HPDE6-E6E7 (cell line): ENCODE measurements around the gene UGP2.

ENCODE experiments used
- DNase-seq: peaks from one replicate; pipeline ENCODE4 v3.0.0; 2011; ENCODE audit warnings: missing footprints; ENCODE audit errors: extremely low spot score

Gene UGP2

DNA sequence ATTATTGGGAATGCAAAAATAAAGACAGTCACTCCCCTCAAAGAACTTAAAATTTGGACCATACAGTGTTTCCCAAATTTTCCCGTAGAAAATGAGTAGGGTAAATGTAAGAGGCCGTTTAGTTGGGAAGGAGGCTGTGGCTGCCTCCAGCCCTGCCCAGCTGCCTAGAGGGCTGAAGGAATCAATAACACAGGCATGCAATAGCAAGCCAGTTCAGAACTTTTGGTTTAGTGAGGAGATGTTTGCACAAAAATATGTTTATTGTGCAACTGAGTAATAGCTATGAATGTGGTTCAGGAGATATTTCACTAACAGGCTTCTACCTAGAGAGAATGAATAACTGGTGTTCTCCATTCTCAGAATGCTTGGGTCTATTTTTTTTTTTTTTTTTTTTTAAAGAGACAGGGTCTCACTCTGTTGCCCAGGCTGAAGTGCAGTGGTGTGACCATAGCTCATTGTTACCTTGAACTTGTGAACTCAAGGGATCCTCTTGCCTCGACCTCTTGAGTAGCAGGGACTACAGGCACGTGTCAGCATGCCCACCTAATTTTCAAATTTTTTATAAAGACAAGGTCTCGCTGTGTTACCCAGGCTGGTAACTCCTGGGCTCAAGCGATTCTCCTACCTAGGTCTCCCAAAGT is 23.6 kb downstream of the UGP2 start:
- DNase-seq: no peak

DNA sequence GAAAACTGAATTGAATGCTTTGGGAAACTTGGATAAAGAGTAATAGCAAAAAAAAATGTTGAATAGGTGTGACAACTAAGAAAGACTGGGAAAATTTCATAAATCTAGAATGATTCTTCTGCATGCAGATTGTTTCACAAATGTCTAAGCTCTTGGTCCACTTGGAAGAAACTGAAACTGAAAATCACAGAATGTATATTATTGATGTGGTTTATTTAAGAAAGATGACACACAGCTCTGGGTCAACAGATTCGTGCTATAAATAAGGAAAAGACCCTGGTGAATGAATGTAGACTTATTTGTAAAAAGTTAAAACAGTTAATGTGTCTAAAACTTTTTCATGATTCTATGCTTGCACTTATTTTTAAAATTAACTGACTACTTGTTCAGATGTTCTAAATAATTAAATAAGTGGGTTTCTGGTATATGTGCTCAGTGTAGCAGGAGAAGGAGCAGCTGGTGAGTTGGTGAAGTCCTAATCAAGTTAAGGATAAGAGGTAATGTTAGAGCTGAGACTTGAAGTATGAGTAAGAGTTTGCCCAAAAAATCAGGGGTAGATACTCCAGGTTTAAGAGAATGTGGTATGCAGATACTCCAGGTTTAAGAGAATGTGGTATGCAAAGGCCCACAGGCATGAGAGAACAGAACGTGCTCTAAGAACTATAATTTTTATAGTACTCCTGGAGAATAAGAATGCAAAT is 24.5 kb downstream of the UGP2 start:
- no peak for DNase-seq

DNA sequence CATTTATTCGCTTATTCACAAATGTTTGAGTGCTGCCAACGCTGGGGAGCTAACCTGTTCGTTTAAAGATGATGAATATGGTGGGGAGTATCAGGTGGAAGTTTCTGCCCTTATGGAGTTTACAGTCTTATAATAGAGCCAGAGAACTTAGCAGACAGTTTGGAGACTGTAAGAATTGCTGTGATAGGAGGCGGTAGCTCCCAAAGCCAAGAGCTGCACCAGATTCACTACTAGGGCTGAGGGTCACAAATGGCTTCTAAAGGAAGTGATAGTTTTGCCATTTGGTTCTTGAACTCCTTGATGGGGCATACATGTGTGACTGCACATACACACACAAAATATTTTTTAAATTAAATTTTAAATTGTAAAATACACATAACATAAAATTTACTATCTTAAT is 29.0 kb downstream of the UGP2 start:
- DNase-seq: no peak

DNA sequence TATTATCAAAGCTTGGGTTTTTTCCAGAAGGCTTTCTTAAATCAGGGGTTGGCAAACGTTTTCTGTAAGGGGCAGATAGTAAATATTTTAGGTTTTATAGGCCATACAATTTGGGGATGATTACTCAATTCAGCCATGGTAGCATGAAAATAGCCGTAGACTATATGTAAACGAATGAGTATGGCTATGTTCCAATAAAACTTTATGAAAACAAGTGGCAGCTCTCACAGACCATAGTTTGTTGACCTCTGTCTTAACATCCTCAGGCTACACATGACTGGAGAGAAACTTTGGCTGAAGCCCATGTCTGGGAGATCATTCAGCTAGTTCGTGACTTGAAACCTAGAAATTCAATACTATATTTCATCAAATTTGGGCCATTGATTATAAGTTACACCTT is 30.2 kb downstream of the UGP2 start:
- DNase-seq: no peak

DNA sequence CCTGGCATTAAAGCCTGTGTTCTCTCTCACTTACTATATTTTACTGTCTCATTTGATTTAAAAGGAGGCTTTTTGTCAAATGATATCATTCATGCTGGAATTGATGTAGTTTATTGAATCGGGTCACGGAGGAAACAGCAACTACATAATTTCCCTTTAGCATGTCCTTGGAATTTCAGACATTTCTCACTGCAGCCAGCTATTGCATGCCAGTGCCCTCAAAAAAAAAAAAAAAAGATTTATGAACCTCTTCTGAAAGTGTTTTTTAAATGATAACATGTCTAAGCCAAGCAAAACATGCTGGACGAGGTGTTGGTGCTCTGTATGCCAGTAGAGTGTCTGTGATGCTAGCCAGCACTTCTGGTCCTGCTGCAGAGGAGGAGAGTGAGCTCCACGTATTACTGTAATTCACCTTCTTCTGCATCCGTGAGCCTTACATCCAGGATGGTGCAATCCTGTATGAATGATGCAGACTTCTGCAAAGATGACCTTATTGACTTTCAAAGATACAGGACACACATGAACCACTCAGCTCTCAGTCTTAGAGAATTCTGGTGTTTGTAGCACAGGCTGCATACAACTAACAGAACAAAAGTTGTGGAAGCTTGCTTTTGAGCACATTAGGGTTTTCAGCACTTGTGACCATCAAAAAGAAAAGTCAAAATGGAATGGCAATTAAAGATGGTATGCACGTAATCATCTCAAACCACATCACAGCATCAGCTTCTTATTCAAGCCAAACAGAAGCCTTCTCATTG is 31.1 kb downstream of the UGP2 start:
- DNase-seq: no peak

DNA sequence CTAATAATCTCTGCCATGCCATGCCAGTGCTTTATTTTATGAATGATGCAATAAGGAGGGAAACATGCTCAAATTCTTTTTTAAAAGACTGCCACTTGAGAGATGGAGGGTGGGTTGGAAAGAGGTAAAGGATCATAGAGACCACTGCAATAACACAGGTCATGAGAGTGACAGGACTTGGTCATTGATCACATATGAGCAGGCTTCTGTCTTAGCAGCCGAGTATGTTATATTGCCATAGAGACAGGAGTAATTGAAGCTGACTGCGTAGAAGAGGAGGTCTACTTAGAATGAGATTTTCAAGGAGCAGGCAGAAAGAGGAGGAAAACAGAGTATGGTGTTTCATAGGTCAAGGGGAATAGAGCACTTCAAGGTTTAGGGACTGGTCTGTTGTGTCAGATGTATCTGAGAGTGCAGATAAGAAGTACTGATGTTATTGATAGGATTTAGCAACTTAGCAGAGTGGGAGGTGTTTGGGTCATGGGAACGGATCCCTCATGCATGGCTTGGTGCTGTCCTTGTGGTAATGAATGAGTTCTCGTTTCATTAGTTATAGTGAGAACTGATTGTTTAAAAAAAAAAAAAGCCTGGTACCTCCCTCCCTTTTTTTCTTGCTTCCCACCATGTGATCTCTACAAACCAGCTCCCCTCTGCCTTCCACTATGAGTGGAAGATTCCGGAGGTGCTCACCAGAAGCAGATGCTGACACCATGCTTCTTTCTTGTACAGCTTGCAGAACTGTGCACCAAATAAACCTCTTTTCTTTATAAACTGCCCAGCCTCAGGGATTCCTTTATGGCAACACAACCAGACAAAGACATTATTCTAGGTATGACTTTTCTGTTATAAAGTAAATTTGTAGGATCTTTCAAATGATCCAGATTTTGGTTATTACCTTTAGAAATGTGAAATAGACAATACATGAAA is 32.8 kb downstream of the UGP2 start:
- DNase-seq: no peak

DNA sequence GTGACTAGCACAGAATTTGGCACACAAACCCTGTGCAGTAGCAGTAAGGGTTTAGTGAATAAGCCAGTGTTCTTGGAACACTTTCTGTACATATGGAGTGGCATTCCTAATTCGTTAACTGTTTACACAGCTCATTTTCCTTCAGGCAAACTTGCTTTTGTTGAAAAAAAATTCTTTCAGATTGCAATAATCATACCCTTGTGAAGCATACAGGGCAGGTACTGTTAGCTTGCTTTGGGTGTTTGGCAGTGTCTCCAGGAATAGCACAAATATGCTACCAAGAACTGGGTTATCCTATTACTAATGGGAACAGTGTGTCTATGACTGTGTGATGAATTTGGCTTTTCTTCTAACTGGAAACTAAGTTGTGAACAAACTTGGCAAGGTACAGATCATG is 33.4 kb downstream of the UGP2 start:
- DNase-seq: no peak

DNA sequence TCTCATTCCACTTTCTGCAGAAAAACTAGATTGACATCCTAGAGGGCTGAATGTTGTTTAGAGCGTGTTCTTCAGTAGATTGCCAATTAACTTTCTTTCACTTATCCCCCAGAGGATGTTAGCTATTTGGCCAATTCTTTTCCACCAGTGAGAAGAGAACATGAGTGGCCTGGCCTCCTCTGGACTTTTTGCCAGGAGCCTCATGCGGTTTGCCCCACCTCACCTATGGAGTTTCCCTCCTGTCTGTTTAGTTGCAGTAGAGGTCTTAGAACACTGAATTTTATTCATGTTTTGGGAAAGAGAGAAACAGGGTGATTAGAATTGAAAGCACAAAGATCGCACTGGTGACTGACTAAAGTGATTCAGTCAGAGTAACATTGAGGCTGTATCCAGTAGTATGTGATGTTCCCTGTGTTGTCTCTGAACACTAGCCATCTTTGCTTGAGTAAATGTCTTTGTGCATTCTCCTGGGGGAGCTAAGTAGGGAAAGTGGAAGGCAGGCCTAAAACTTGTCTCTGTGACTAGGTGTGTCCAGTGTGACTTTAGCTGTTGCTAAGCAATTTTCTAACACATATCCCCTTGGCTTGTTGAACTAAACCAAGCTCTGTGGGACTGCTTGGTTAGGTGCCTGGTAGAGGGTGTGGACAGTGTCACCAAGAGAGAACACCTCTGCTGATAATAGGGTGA is 34.0 kb downstream of the UGP2 start:
- no peak for DNase-seq

DNA sequence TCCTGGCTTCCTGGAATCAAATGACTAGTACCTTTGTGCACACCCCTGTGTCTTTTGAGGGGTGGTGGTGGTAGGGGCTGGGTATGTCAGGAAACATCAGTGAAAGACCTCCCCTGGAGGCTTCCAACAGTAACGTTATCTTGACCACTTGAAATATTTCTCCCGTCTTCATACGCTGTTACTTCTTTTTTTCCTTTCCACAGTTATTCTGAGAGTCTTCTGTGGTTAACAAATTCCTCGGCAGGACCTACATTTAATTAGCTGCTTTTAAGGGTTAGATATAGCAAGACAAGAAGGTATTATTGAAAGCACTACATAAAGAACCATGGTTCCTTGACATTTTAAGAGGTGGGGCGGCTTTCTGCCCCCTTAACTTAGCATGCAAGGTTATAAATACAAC is 34.6 kb downstream of the UGP2 start:
- DNase-seq: no peak

DNA sequence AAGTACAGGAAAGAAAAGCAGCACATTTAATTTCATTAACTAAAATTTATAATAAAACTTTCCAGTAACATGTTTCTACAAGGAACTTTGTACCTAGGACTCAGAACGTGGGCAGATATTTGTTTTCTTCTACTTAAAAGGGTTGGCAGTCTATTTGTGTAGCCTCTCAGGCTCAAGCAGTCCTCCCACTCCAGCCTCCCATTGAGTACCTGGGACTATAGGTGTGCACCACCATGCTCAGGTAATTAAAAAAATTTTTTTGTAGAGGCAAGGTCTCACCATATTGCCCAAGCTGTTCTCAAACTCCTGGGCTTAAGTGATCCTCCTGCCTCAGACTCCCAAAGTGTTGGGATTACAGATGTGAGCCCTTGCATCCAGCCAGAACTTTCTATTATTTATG is 36.8 kb downstream of the UGP2 start:
- DNase-seq: no peak

DNA sequence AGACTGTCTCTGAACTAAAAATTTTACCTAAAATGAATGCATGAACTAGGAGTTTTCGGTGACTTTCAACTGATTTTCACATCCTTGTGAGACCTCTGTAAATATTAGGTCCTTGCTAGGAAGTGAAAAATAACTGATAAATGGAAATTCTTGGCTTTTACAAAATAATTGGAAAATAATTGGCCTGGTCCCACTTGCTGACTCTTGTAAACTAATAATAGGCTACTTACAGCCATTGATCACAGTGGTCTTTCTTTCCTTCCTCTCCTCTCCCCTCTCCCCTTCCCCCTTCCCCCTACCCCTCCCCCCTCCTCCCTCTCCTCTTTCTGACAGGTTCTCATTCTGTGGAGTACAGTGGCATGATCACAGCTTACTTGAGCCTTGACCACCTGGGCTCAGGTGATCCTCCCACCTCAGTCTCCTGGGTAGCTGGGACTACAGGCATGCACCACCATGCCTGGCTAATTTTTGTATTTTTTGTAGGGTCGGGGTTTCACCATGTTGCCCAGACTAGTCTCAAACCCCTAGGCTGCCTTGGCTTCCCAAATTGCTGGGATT is 38.3 kb downstream of the UGP2 start:
- no peak for DNase-seq

DNA sequence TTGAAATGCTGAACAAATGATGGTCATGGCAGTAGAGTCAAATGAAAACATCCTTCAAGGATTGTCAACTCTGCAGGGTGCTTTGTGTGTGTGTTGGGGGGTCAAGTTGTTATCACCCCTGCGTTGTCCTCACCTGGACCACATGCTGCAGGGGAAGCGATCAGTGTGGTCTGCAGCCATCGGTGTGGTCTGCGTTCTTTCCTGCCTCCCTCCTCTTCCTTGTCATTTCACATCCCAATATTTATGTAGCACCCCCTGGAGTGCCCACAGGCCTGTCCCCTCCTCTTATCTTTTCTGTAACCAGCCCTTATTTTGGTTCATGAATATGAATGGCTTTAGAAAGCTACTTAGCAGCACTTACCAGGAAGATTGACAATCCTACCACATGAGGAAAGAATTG is 38.9 kb downstream of the UGP2 start:
- DNase-seq: no peak

DNA sequence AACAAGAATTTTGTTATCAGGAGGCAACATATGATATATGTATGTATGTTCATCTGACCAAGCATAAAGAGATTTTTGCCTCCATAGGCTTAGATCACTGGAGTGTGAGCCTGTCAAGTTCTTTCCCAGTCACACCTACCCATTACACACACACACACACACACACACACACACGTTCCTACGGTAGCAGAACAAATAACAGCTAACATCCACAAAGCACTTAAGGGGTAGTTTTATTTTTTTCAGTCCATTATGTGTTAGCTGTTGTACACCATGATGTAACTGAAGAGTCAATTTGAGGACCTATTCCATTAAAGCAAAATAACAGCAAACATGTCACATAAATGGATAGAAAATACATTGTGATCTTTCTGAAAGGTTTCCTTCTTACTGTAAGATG is 39.5 kb downstream of the UGP2 start:
- DNase-seq: no peak

DNA sequence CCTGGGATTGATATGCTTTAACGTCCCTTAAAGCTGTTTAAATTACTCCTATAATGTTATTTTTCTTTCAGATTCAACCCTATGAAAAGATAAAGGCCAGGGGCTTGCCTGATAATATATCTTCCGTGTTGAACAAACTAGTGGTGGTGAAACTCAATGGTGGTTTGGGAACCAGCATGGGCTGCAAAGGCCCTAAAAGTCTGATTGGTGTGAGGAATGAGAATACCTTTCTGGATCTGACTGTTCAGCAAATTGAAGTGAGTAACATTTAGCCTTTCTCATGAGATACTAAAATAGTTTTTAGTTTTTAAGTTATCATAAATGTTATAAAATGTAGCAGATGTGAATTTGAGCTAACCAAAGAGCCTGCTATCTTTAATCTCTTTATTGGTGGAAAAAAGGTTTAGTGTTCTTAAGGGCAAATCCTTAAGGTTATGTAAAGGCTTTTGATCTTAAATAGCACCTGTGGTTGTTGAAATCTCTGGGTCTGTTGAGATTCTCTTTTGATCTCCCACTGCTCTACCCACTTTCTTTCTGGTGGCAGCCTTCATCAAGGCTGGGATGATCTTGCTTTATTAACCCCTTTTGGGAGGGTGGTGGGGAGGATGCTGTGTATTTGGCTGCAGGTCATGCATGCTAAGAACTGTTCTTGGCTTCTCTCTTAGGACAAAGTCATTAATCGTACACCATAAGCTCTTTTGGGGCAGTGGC is 40.9 kb downstream of the UGP2 start:
- DNase-seq: no peak

DNA sequence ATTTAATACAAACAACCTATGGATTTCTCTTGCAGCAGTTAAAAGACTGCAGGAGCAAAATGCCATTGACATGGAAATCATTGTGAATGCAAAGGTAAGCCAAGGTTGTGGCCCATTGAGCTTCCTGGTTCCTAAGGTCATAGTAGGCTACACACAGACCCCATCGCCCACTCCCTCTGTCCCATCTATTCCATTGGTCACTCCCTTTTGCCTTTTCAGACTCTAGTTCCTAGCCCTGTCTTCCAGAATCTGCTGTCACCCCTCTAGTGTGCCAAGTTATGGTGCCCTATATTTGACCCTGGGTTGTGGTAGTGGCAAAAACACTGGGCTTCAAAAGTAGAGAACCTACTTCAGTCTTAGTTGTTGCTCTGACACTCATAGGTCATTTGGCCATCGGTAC is 44.7 kb downstream of the UGP2 start:
- DNase-seq: no peak

DNA sequence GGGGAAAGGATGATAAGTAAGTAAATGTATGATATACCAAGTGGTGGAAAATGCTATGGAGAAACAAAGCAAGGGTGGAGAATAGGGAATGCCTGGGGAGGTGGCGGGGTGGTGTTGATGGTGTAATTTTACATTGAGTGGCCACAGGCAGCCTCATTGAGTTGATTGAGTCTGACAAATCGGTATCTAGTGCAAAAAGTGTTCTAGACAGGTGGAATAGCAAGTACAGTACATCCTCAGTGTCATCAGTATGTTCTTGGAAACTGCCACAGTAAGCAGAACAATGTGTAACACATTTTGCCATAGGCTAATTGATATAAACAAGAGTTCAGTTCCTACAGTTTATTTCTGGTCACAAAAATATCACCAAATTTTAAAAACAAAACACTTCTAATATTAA is 46.4 kb downstream of the UGP2 start:
- no peak for DNase-seq

DNA sequence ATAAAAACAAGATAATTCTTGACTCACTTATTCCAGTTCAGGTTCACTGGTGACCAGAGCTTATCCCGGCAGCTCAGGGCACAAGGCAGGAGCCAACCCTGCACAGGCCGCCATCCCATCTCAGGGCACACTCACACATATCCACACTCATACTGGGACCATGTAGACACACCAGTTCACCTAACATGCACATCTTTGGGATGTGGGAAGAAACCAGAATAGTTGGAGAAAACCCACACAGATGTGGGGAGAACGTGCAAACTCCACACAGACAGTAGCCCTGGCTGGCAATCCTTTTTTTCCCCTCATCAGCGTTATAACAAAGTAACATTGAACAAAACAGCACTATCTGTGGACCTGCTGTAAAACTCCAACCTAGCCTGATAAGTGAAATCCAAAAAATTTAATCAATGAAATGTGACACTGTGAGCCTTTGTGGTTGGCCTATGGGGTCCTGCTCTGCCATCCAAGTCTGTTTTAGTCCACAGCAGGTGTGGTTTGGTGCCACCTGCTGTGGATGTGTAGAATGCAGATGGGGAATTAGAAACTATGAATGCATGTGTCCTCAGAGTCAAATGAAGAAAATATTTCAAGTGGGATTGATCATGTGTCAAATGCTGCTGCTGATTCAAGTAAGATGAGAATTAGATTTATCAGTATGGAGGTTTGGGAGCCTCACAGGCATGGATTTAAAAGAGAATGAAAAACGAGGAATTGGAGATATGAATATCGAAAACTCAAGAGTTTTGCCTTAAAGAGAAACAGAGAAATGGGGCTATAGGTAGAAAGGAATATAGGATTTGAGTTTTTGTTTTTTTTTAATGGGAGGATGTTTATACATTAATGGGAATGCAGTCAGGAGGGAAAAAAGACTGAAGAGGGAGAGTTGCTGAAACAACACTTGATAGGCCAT is 47.0 kb downstream of the UGP2 start:
- DNase-seq: peak; percentile 25

DNA sequence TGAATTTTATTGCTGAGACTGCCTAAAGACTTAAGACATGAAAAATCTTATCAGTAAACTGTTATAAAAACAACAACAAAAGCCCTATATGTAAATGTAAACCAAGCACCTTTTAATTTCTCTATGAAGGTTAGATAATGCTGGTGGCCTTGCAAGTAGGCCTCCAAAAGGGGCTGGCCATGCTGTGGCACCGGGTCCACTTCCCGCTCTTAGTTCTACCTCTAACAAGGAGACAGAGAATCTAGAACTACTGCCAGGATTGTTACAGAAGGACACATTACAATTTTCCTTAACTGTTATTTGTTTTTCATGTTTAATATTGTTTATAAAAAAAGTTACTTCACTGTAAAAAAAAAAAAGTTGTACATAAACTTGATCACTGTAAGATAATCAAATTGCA is 49.0 kb downstream of the UGP2 start:
- DNase-seq: no peak

DNA sequence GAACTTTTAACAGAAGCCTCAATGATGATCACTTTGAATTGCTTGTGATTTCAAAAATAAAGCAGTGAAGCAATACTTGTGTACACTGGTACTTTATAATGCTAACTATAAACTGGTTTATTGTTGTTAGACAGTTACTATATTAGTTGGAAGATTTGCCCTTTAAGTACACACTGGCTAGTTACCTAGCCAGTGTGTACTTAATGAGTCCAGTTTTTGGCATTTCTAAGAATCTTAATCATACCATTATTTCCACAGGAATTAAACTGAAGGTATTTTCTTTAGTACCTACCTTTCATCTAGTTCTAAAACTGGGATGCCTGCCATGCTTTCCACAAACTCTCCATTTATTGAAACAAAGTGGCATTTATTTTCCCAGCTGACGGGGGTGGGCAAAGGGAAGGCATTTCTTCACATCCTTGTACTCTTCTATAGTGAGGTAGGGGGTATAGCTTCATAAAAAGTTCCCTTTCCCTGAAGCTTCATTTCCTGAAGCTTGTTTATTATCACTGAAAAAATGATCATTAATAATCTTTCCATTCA is 49.9 kb downstream of the UGP2 start:
- no peak for DNase-seq
